HG03558 (cell line): Measurements from ENCODE around the gene PDCD1LG2.
"Not testable (repeated sequence)": the region's sequence is repeated elsewhere in the genome, so short reads cannot be mapped to it uniquely, and the experiment has no call there.

Experiments used
- ATAC-seq: cut with Tn5 transposase; IDR thresholded peaks from one replicate; pipeline ENCODE4 v1.9.1; 2021; ENCODE audit warnings: moderate number of reproducible peaks; ENCODE audit not compliant: unreplicated experiment; ENCODE audit errors: extremely low read depth

PDCD1LG2 gene

GRCh38 chr9:5492965-5493678 is 17.2 kb upstream of the PDCD1LG2 start:
- ATAC-seq: peak; percentile 9

DNA sequence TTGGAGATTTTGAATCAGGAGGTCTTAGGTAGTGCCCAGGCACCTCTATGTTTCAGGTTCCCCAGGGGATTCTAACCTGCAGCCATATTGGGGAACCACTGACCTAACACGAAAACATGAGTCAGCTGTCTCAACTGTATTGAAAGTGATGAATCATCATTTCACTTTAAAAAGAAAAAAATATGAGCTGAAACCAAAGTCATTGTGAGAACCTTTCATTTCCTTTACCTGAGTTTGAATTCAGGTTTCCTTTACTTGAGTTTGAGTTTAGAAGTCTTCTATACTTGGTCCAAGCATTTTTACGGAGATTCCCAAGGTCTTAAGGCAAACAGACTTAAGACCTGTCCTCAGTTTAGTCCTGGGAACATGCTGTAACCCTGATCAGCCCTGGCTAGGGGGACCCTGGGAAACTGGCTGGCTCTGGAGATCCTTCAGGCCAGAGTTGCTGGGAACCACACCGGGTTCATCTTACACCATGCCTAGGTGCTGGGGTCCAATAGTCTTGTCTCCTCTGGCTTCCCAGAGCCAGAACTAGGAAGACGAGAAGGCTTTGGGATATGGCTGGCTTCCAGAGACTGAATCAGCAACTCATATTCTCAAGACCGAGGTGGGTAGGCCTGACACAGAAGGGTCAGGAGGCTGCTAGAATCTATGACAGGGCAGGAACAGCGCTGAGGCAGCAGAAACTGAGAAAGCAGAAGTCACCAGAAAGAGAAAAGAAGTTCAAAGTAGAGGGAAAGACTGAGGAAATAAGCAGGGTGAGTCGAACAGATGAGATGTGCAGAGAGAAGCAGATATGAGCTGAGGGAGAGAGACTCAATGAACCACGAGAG is 16.4 kb upstream of the PDCD1LG2 start:
- ATAC-seq: peak; percentile 72

GRCh38 chr9:5494765-5495164 is 15.6 kb upstream of the PDCD1LG2 start:
- not testable (repeated sequence) for ATAC-seq

GRCh38 chr9:5499157-5499556 is 11.2 kb upstream of the PDCD1LG2 start:
- ATAC-seq: no peak

DNA sequence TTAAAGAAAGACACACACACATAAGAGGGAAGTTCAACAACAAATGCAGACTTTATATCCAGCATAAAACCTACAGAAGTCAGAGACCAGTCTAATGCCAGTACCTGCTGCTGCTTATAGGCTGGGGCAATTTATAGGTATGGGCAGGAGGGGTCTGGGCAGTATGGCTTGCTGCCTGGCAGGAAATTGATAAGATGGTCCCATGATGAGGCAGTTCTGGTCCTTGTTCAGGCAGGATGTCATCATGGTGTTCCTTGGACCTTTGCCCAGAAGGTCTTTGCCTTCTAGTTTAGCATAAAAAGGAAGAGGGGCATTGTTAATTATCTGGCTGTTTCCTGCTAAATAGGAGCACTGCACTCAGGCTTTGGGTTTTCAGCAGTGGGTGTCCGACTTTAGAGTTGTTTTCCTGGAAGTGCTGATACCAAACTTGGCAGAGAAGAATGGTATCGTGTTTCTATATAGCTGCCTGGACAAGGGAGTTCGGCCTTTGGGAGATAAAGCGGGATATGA is 10.4 kb upstream of the PDCD1LG2 start:
- ATAC-seq: no peak

DNA sequence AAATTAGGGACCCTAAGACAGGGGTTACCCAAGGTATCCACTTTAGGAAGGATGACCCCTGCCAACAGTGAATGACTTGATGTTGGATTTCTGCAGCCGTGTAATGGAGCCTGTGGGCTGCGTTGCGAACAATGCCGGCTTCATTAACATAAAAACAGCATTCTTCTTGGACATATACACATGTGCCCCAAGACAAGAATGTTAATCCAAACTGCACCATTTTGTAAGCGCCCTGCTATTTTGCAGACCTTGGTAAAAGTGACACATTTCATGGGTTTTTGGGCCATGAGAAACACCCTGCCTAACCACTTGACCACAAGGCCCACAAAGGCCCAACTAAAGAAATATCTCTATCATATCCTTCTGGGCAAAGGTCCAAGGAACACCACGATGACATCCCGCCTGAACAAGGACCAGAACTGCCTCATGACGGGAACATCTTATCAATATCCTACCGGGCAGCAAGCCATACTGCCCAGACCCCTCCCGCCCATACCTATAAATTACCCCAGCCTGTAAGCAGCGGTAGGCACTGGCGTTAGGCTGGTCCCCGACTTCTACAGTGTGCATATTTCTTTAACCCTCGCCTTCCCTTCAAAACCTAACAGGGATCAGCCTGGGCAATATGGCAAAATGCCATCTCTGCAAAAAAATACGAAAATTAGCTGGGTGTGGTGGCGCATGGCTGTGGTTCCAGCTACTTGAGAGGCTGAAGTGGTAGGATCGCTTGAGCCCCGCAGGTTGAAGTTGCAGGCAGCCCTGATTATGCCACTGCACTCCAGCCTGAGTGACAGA is 9.7 kb upstream of the PDCD1LG2 start:
- no peak for ATAC-seq

- ATAC-seq: no peak
Observed at GRCh38 chr9:5502553-5502952, 7.8 kb upstream of the PDCD1LG2 start.

DNA sequence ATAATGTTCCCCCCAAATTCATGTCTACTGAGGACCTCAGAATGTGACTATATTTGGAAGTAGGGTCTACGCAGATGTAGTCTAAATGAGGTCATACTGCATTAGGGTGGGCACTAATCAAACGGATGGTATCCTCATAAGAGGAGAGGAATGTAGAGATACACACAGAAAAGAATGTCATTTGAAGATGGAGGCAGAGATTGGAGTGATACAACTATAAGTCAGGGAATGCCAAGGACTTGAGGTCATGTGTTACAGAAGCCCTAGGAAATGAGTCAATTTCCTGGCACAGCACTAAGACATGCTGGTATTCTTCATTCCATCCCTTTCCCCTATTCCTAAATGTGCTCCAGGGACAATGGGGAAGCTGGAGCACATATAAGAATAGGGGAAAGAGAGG is 758 bp upstream of the PDCD1LG2 start:
- no peak for ATAC-seq

- ATAC-seq: no peak
Observed at GRCh38 chr9:5510989-5511388, 658 bp downstream of the PDCD1LG2 start.

- no peak for ATAC-seq
Observed at GRCh38 chr9:5511476-5511875, 1.1 kb downstream of the PDCD1LG2 start.

DNA sequence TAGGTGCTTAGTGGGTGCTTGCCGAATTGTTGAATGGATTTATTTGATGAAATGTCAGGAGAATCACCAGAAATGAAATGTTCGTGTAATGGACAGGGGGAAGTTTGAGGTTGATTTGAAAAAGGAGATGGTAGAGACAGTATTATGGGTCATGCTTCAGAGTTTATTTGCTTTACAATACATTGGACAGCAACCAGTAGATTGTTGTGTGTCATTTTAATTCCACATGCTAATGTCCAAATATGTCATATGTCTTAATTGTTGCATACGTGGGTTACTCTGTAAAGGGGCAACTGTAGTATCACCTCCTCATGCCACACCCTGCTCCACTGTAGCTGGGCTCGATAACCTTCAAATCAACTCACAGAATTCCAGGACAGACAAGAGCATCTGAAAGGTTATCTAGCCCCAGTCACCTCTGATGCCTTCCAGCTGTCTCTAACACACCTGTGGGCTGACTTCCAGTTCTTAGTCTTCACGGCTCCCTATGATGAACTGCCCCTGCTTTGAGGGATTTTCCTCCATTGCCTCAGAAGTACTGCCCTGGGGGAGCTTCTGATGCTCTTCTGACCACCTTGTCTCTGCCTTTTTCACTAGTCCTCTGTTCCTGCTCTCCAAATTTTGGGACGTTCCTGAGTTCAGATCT is 1.7 kb downstream of the PDCD1LG2 start:
- no peak for ATAC-seq

- ATAC-seq: no peak
Observed at GRCh38 chr9:5512658-5513452, 2.5 kb downstream of the PDCD1LG2 start.

DNA sequence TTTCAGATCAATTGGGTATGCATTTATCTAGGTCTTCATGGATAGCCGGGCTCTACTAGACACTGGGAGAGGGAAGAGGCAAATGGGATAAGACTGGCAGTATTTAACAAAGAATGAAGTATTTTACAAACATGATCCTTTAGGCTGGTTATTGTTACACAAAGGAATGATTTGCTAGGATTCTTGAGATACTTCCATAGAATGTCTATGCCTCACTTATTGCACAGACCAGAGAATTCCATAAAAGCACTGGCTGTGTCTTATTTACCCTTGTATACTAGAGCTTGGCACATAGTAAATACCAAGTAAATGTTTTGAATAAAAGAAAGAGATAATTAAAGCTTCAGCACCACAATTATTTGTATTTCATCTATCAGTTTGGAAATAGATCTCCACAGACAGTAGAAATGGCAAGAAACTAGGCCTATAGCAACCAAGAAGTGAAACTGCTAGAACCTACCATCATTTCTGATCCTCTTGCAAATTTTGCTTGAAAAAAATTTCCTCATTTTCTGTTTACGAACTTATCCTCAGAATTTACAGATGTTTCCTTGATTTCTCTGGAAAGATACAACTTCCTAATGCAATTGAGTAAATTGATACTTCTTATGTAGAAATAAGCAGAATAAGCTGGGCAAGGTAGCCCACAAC is 3.8 kb downstream of the PDCD1LG2 start:
- ATAC-seq: no peak

GRCh38 chr9:5514617-5515260 is 4.4 kb downstream of the PDCD1LG2 start:
- no peak for ATAC-seq

DNA sequence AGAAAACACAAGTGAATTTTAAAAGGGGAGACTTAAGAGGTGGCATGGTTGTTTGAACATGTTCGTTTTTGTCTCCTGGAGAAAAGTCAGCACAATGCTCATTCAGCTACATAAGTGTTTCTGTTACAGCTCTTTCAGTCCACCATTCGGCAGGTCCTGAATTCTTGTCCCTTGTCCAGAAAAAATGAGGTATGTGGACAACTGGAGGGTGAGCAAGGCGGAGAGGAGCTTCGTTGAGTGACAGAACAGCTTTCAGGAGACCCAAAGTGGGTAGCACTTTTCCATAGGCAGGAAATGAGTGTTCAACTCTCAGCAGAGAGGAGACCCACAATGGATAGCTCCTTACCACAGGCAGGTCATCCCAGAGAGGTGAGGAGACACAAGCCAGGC is 4.9 kb downstream of the PDCD1LG2 start:
- ATAC-seq: no peak

GRCh38 chr9:5516453-5517220 is 6.3 kb downstream of the PDCD1LG2 start:
- ATAC-seq: no peak

GRCh38 chr9:5518171-5518936 is 8.0 kb downstream of the PDCD1LG2 start:
- ATAC-seq: no peak
